T-helper 17 cell (primary cell): Measurements from ENCODE around the gene HYDIN. TPM values are rescaled to one million over a fixed set of nuclear protein-coding genes. Genes with fewer than 3 reads are reported as not detected.

ENCODE experiments used
- ATAC-seq: fragments of 150-1000 bp; cut with Tn5 transposase; 2 replicates; pipeline ENCODE4 v1.10.0; 2021; ENCODE audit warnings: mild to moderate bottlenecking, moderate library complexity
- DNase-seq, 3 donors: peaks; one replicate each; pipeline versions ENCODE4 v3.0.0 to v3.0.0-alpha.2; 2020 to 2021
- H3K9me3 ChIP-seq: one replicate; pipeline ENCODE4 v1.7.0; 2013; ENCODE audit warnings: low read length, mild to moderate bottlenecking; ENCODE audit not compliant: control insufficient read depth, poor library complexity, severe bottlenecking
- H3K27ac Mint-ChIP-seq: one replicate; pipeline ENCODE4 v1.8.0; 2022; ENCODE audit warnings: mild to moderate bottlenecking, moderate library complexity, mixed read lengths
- H3K27me3 Mint-ChIP-seq: one replicate; pipeline ENCODE4 v1.8.0; 2022; ENCODE audit warnings: mixed read lengths
- H3K36me3 Mint-ChIP-seq: one replicate; pipeline ENCODE4 v1.8.0; 2022; ENCODE audit warnings: low read depth, mixed read lengths
- H3K4me1 Mint-ChIP-seq: one replicate; pipeline ENCODE4 v1.8.0; 2022; ENCODE audit warnings: mild to moderate bottlenecking, mixed read lengths
- H3K4me3 Mint-ChIP-seq: one replicate; pipeline ENCODE4 v1.8.0; 2022; ENCODE audit warnings: mild to moderate bottlenecking, moderate library complexity, mixed read lengths
- total RNA-seq, 4 donors: library from RNA in 2 of 4; stranded (reverse) in 2 of 4; gene quantifications; one replicate each; pipeline ENCODE4 v1.2.3 and lab custom pipeline; 2022 to 2026

The HYDIN gene
- total RNA-seq, 2 donors from 2014 or later, result not detected

DNA sequence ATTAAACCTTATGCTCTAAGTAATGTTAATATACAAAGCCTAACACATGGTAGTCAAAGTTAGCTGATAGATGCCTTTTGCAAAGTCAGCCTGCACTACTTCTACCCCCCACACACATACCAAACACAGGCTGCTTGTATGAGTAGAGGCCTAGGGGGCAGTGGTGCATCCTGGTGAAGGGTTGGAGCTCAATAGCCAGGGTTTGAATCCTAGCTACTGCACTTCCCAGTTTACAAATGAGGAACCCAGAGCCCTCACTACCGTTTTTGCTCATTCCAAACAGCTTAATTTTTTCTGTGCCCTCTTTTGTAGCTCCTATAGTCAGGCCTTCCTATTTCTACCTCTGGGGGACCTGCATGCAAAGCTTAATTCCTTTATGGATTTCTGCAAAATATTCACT, 18.9 kb upstream of the HYDIN start:
- no peaks in the 10 kb centered on the region for H3K9me3 ChIP-seq
- DNase-seq (no peak), ATAC-seq (no peak)
- peaks cover 20% of the 10 kb centered on the region for H3K27me3 Mint-ChIP-seq
- no peaks in the 10 kb centered on the region for H3K36me3 Mint-ChIP-seq
- no peak overlapping the region for H3K27ac Mint-ChIP-seq
- H3K4me3 Mint-ChIP-seq, result no peak overlapping the region
- no peaks in the 10 kb centered on the region for H3K4me1 Mint-ChIP-seq

DNA sequence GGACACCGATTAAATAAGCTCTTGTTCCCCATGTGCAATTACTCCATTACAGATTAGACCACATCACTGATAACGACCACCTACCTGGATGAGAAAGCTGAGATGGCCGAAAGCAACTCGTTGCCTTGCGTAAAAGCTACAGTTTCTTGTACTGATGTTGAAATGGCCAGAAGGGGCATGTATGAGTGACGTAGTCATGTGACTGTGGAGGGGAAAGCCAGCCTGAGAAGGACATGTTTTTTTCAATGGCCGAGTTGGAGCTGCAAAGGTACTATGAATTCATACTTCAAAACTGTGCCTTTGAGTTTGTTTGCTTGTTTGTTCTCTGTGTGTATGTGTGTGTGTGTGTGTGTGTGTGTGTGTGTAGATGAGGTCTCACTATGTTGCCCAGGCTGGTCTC, 17.0 kb upstream of the HYDIN start:
- no peaks in the 10 kb centered on the region for H3K36me3 Mint-ChIP-seq
- ATAC-seq, result no peak
- H3K27ac Mint-ChIP-seq, result no peak overlapping the region

GRCh38 chr16:71246309-71246708, 15.8 kb upstream of the HYDIN start:
- Mint-ChIP-seq H3K27ac (no peak overlapping the region), H3K27me3 (peaks cover 20% of the 10 kb centered on the region), H3K4me1 (no peaks in the 10 kb centered on the region), H3K4me3 (no peak overlapping the region), H3K36me3 (no peaks in the 10 kb centered on the region)
- ATAC-seq, result no peak
- no peaks in the 10 kb centered on the region for H3K9me3 ChIP-seq
- no peak for DNase-seq

More for the DNA sequence above, 17.0 kb upstream of the HYDIN start:
- no peaks in the 10 kb centered on the region for H3K9me3 ChIP-seq
- no peak for DNase-seq
- Mint-ChIP-seq H3K27me3 (peaks cover 19% of the 10 kb centered on the region), H3K4me1 (no peaks in the 10 kb centered on the region), H3K4me3 (no peak overlapping the region)

- ATAC-seq, result no peak
Observed at GRCh38 chr16:71244521-71244920, 14.0 kb upstream of the HYDIN start.

DNA sequence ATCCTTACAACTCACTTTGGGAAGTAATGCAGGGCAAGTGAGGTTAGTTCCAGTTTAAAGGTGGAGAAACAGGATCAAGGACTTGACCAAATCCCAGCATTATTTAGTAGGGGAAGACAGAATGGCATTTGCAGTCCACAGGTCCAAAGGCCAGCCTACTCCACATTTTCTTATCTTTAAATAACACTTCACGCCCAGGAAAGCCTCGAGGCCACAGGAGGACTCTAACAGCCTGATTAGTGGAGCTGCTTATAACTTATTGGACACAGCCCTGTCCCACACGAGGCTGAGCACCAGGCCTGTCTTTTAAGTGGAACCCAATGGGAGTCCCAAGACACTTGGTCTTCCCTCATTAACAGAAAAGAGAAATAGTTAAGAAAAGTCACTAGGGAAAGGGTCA, 12.1 kb upstream of the HYDIN start:
- Mint-ChIP-seq H3K27ac (no peak overlapping the region), H3K27me3 (peaks cover 27% of the 10 kb centered on the region), H3K4me3 (no peak overlapping the region), H3K4me1 (no peaks in the 10 kb centered on the region), H3K36me3 (no peaks in the 10 kb centered on the region)
- H3K9me3 ChIP-seq, result no peaks in the 10 kb centered on the region
- DNase-seq (no peak), ATAC-seq (no peak)

More at GRCh38 chr16:71244521-71244920, 14.0 kb upstream of the HYDIN start:
- no peak overlapping the region for H3K27ac Mint-ChIP-seq
- no peak overlapping the region for H3K4me3 Mint-ChIP-seq
- DNase-seq, result no peak
- H3K9me3 ChIP-seq, result no peaks in the 10 kb centered on the region
- H3K4me1 Mint-ChIP-seq, result no peaks in the 10 kb centered on the region
- peaks cover 18% of the 10 kb centered on the region for H3K27me3 Mint-ChIP-seq
- H3K36me3 Mint-ChIP-seq, result no peaks in the 10 kb centered on the region

GRCh38 chr16:71242036-71242435, 11.5 kb upstream of the HYDIN start:
- DNase-seq, result no peak
- no peak for ATAC-seq
- no peaks in the 10 kb centered on the region for H3K9me3 ChIP-seq
- no peaks in the 10 kb centered on the region for H3K4me1 Mint-ChIP-seq
- no peaks in the 10 kb centered on the region for H3K36me3 Mint-ChIP-seq
- H3K27me3 Mint-ChIP-seq, result peaks cover 27% of the 10 kb centered on the region
- H3K27ac Mint-ChIP-seq, result no peak overlapping the region
- no peak overlapping the region for H3K4me3 Mint-ChIP-seq

- peaks cover 24% of the 10 kb centered on the region for H3K27me3 Mint-ChIP-seq
- H3K9me3 ChIP-seq, result no peaks in the 10 kb centered on the region
- DNase-seq (no peak), ATAC-seq (no peak)
- H3K36me3 Mint-ChIP-seq, result no peaks in the 10 kb centered on the region
- no peak overlapping the region for H3K4me3 Mint-ChIP-seq
- H3K4me1 Mint-ChIP-seq, result no peaks in the 10 kb centered on the region
- H3K27ac Mint-ChIP-seq, result no peak overlapping the region
Observed at GRCh38 chr16:71229344-71229743, 1.2 kb downstream of the HYDIN start.

GRCh38 chr16:71226229-71227141, 4.0 kb downstream of the HYDIN start:
- Mint-ChIP-seq H3K36me3 (no peaks in the 10 kb centered on the region), H3K4me1 (no peaks in the 10 kb centered on the region), H3K27ac (no peak overlapping the region), H3K4me3 (no peak overlapping the region), H3K27me3 (peaks cover 19% of the 10 kb centered on the region)
- DNase-seq (no peak), ATAC-seq (no peak)
- no peaks in the 10 kb centered on the region for H3K9me3 ChIP-seq

DNA sequence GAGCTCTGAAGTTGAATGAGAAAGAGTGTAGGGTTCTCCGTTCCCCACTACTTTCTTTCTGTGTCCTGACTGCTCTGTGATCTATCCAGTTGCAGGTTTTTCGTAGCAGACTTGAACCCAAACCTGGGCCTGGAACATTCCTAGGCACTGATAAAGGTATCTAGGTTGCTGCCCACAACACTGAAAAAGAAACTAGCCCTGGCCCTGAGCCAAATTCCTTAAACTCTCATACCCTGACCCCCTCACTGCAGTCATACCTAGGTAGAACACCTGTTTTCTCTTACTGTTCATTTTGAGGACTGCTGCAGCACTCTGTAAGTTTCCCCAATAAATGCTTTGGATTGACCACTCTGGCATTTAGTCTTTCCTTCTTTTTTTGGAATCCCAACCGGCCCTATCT, 5.4 kb downstream of the HYDIN start:
- H3K9me3 ChIP-seq, result no peaks in the 10 kb centered on the region
- DNase-seq (no peak), ATAC-seq (no peak)
- H3K4me1 Mint-ChIP-seq, result no peaks in the 10 kb centered on the region
- peaks cover 6% of the 10 kb centered on the region for H3K27me3 Mint-ChIP-seq
- H3K27ac Mint-ChIP-seq, result no peak overlapping the region
- H3K4me3 Mint-ChIP-seq, result no peak overlapping the region
- no peaks in the 10 kb centered on the region for H3K36me3 Mint-ChIP-seq

DNA sequence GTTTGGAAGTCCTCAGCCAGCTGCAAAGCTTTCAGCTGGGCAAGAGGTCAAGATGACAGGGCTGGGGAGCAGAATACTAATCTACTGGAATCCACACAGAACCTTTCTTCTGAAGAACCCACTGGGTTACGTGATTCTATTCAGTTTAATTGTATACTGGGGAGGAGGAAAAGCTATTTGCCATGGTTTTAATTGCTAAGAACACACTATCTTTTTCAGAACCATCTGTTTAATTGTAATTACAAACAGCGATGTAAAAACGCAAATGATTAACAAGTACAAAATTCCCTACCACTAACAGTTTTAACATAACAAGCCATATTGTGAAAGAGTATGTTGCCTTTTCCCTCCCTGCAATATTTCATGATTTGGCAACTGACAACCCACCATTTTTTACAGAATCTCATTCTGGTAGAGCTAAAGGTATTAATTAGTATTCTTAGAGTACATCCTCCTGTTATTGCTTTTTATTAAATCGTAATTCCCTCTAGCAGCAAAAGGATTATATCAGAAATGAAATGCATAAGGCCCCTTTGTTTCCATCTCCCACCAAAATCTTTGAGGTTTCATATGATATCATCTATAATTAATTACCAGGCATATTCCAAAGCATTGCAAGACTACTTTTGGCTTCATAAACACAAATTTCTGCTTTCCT, 12.1 kb downstream of the HYDIN start:
- no peak overlapping the region for H3K27ac Mint-ChIP-seq

DNA sequence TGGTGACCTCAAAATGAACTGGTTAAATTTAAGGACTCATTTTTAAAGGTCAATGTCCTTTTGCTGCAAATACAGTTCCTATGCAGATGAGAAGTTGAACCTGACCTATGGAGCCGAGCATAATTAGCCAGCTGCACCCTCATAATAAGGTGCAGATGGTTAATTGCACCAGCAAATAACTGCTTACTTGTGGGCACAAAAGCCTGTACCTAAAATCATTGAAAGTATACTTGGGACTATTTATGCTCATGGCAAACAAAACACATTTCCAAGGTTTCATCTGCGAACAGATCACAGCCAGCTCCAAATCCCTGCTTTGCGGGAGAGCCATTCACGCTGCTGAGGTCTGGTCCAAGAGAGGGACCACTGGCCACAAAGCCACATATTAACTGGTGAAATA, 13.0 kb downstream of the HYDIN start:
- peaks cover 4% of the 10 kb centered on the region for H3K4me1 Mint-ChIP-seq
- H3K27ac Mint-ChIP-seq, result no peak overlapping the region

More for the DNA sequence above, 12.1 kb downstream of the HYDIN start:
- Mint-ChIP-seq H3K27me3 (peaks cover 36% of the 10 kb centered on the region), H3K36me3 (no peaks in the 10 kb centered on the region), H3K4me1 (peaks cover 4% of the 10 kb centered on the region), H3K4me3 (no peak overlapping the region)
- ATAC-seq (no peak), DNase-seq (no peak)
- H3K9me3 ChIP-seq, result no peaks in the 10 kb centered on the region

GRCh38 chr16:71216714-71217113, 13.8 kb downstream of the HYDIN start:
- Mint-ChIP-seq H3K4me3 (no peak overlapping the region), H3K36me3 (no peaks in the 10 kb centered on the region), H3K4me1 (peaks cover 4% of the 10 kb centered on the region), H3K27me3 (peaks cover 45% of the 10 kb centered on the region), H3K27ac (no peak overlapping the region)
- ATAC-seq, result no peak
- no peaks in the 10 kb centered on the region for H3K9me3 ChIP-seq
- no peak for DNase-seq

More for the DNA sequence above, 13.0 kb downstream of the HYDIN start:
- DNase-seq (no peak), ATAC-seq (no peak)
- Mint-ChIP-seq H3K4me3 (no peak overlapping the region), H3K36me3 (no peaks in the 10 kb centered on the region), H3K27me3 (peaks cover 42% of the 10 kb centered on the region)
- no peaks in the 10 kb centered on the region for H3K9me3 ChIP-seq

GRCh38 chr16:71214746-71215381, 15.7 kb downstream of the HYDIN start:
- DNase-seq, result no peak
- H3K4me1 Mint-ChIP-seq, result peaks cover 4% of the 10 kb centered on the region
- no peaks in the 10 kb centered on the region for H3K9me3 ChIP-seq
- no peak overlapping the region for H3K4me3 Mint-ChIP-seq
- peaks cover 45% of the 10 kb centered on the region for H3K27me3 Mint-ChIP-seq
- H3K36me3 Mint-ChIP-seq, result no peaks in the 10 kb centered on the region
- no peak overlapping the region for H3K27ac Mint-ChIP-seq
- no peak for ATAC-seq
